ENCODE results near the gene DUSP7.
A peak's percentile ranks its signal among the peaks of the same experiment; 100 is the strongest.

Gene DUSP7

GRCh38 chr3:52091586-52092270 is 35.4 kb upstream of the DUSP7 start:
- H3K4me2 ChIP-seq (ENCODE audit: low read length), result peak overlapping the region; percentile 52
- no peak overlapping the region for H3K4me3 ChIP-seq (ENCODE audit: low read length)
- H3K27me3 ChIP-seq (ENCODE audit: control insufficient read depth, insufficient read depth, low read length), result no peaks in the 10 kb centered on the region
- no peaks in the 10 kb centered on the region for H3K36me3 ChIP-seq (ENCODE audit: insufficient read depth, low read length)
- H3K4me1 ChIP-seq (ENCODE audit: control insufficient read depth, insufficient read depth, low read length), result peaks cover 74% of the 10 kb centered on the region
- peak overlapping the region; percentile 80 for H3K9ac ChIP-seq (ENCODE audit: low read depth, low read length)
- H3K9me3 ChIP-seq (replicated peaks; ENCODE audit: low read length), result no peaks in the 10 kb centered on the region

DNA sequence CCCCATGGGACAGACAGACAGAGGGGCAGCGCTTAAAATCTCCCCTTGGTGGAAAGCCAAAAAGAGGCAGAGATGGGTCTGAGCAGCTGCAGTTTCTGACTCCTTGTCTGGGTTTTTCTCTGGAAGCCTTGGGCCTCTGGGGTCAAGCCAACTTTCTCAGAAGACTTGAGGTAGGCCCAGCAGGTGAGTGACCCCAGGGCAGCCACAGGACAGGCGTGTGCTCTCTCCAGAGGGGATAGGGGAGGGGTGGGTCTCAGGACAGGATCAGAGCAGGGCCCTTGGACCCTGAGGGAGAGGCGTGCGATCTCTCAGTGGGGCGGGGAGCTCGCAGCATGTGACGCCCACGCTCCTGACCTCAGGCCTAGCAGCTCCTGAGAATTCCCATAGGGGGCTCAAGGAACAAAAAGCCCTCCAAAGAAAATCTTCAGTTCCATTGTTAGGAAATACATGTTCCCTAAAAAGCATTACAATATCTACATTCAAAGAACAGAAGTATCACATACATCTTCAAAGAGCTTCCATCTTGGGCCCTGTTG is 34.6 kb upstream of the DUSP7 start:
- H3K4me2 ChIP-seq (ENCODE audit: low read length), result peak overlapping the region; percentile 52
- H3K27me3 ChIP-seq (ENCODE audit: control insufficient read depth, insufficient read depth, low read length), result no peaks in the 10 kb centered on the region
- peaks cover 73% of the 10 kb centered on the region for H3K4me1 ChIP-seq (ENCODE audit: control insufficient read depth, insufficient read depth, low read length)
- peak overlapping the region; percentile 80 for H3K9ac ChIP-seq (ENCODE audit: low read depth, low read length)
- no peaks in the 10 kb centered on the region for H3K9me3 ChIP-seq (replicated peaks; ENCODE audit: low read length)
- peak overlapping the region; percentile 21 for H3K4me3 ChIP-seq (ENCODE audit: low read length)
- no peaks in the 10 kb centered on the region for H3K36me3 ChIP-seq (ENCODE audit: insufficient read depth, low read length)

GRCh38 chr3:52090131-52090932 is 34.0 kb upstream of the DUSP7 start:
- H3K9ac ChIP-seq (ENCODE audit: low read depth, low read length), result peak overlapping the region; percentile 80
- peak overlapping the region; percentile 16 for H3K4me3 ChIP-seq (ENCODE audit: low read length)
- peak overlapping the region; percentile 52 for H3K4me2 ChIP-seq (ENCODE audit: low read length)
- H3K27me3 ChIP-seq (ENCODE audit: control insufficient read depth, insufficient read depth, low read length), result no peaks in the 10 kb centered on the region
- H3K4me1 ChIP-seq (ENCODE audit: control insufficient read depth, insufficient read depth, low read length), result peaks cover 72% of the 10 kb centered on the region
- no peaks in the 10 kb centered on the region for H3K36me3 ChIP-seq (ENCODE audit: insufficient read depth, low read length)
- no peaks in the 10 kb centered on the region for H3K9me3 ChIP-seq (replicated peaks; ENCODE audit: low read length)

- peaks cover 72% of the 10 kb centered on the region for H3K4me1 ChIP-seq (ENCODE audit: control insufficient read depth, insufficient read depth, low read length)
These were observed 33.3 kb upstream of the DUSP7 start for GRCh38 chr3:52089691-52090090.

DNA sequence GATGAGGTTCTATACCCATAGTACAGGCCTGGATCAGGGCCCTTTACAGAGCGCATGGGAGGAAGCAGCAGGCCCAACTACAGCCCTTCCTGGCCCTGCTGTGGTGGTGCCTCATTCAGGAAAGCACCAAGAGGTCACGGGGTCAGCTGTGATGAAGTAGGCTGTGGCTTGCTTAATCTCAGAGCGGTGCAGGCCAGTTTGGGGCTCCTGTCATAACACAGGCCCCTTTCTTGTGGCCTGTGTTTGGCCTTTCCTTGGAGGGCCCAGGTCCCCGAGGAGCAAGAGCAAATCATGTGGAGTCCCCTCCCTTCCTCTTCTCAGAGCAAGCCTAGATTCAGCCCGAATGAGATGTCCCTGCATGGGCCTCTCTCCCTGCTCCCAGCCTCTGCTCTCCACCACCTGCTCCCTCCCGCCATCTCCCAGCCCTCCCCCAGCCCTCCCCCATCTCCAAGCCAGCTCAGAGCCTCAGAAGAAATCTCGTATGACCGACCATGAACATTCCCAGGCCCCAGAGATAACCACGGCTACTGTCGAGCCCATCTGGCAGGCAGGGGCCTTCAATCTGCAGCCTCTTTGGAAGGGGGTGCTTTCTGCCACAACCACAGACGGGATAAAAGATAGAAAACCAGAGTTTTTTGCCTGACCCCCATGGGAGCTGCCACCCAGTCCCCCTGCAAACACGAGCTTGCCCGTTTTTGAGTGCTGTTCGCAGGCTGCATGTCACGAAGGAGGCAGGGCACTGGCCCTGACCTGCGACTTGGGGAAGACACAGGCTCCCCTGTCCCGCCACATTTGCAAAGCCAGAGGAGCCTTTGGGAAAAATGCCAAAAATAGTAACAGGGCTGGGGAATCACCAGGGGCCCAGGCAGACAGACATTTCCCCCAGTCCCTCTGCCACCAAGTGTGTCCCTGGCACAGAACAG is 32.3 kb upstream of the DUSP7 start:
- H3K4me1 ChIP-seq (ENCODE audit: control insufficient read depth, insufficient read depth, low read length), result peaks cover 65% of the 10 kb centered on the region
- peak overlapping the region; percentile 37 for H3K9ac ChIP-seq (ENCODE audit: low read depth, low read length)
- no peaks in the 10 kb centered on the region for H3K9me3 ChIP-seq (replicated peaks; ENCODE audit: low read length)
- H3K27me3 ChIP-seq (ENCODE audit: control insufficient read depth, insufficient read depth, low read length), result no peaks in the 10 kb centered on the region
- no peaks in the 10 kb centered on the region for H3K36me3 ChIP-seq (ENCODE audit: insufficient read depth, low read length)
- H3K4me2 ChIP-seq (ENCODE audit: low read length), result no peak overlapping the region
- H3K4me3 ChIP-seq (ENCODE audit: low read length), result no peak overlapping the region

More at GRCh38 chr3:52089691-52090090, 33.3 kb upstream of the DUSP7 start:
- no peaks in the 10 kb centered on the region for H3K36me3 ChIP-seq (ENCODE audit: insufficient read depth, low read length)
- peak overlapping the region; percentile 37 for H3K9ac ChIP-seq (ENCODE audit: low read depth, low read length)
- H3K27me3 ChIP-seq (ENCODE audit: control insufficient read depth, insufficient read depth, low read length), result no peaks in the 10 kb centered on the region
- peak overlapping the region; percentile 52 for H3K4me2 ChIP-seq (ENCODE audit: low read length)
- no peak overlapping the region for H3K4me3 ChIP-seq (ENCODE audit: low read length)
- no peaks in the 10 kb centered on the region for H3K9me3 ChIP-seq (replicated peaks; ENCODE audit: low read length)

DNA sequence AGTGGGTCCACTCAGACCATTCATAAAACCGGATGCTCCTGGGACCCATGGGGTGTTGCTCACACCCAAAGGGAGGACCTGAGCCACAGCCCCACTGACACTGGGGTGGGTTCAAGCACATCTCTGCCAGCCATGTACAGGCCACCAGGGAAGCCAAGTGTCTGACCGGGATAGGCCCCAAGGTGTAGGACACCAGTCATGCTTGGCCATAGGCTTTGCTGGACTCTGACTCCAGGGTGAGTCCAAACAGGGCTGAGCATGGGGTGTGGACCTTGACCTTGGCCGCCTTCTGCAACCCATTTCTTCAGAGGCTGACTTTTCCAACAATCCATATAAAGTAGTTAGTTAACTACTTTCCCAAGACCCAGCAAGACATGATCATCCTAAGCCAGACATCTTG is 31.4 kb upstream of the DUSP7 start:
- H3K4me2 ChIP-seq (ENCODE audit: low read length), result no peak overlapping the region
- H3K9me3 ChIP-seq (replicated peaks; ENCODE audit: low read length), result no peaks in the 10 kb centered on the region
- H3K4me1 ChIP-seq (ENCODE audit: control insufficient read depth, insufficient read depth, low read length), result peaks cover 57% of the 10 kb centered on the region
- H3K4me3 ChIP-seq (ENCODE audit: low read length), result no peak overlapping the region
- no peaks in the 10 kb centered on the region for H3K36me3 ChIP-seq (ENCODE audit: insufficient read depth, low read length)
- H3K27me3 ChIP-seq (ENCODE audit: control insufficient read depth, insufficient read depth, low read length), result no peaks in the 10 kb centered on the region
- H3K9ac ChIP-seq (ENCODE audit: low read depth, low read length), result peak overlapping the region; percentile 33

DNA sequence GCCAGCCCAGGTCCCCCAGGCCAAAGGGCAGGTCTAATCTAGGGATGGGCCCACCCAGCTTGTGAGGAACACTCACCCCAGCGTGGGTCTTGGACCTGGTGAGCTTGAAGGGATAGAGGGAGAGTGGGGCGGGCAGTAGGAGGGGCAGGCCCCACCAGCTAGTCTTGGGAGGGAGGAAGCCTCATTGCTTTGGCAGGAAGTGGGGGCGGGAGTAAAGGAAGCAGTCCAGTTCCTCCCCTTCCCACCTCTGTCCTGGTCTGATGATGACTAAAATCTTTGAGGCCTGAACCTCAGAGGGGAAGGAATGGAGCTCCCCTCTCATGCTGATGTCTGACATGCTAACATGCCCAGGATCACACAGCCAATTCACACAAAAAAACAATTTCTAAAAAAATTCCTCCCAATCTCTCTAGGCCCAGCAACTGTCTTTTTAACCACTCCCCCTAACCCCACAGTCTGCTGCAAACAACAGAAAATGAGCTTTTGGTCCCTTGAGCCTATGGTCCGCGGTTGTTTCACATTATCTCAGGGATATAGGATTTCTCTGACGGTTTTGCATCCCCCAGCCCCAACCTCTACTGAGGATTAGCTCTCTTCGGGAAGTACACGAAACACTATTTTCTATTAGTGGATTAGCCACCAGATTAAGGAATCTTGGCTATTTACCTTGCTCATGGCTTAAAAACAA is 30.7 kb upstream of the DUSP7 start:
- Histone ChIP-seq H3K4me2 (ENCODE audit: low read length) (no peak overlapping the region), H3K36me3 (ENCODE audit: insufficient read depth, low read length) (no peaks in the 10 kb centered on the region), H3K4me1 (ENCODE audit: control insufficient read depth, insufficient read depth, low read length) (peaks cover 54% of the 10 kb centered on the region), H3K9me3 (replicated peaks; ENCODE audit: low read length) (no peaks in the 10 kb centered on the region), H3K27me3 (ENCODE audit: control insufficient read depth, insufficient read depth, low read length) (no peaks in the 10 kb centered on the region), H3K9ac (ENCODE audit: low read depth, low read length) (no peak overlapping the region), H3K4me3 (ENCODE audit: low read length) (no peak overlapping the region)

GRCh38 chr3:52086461-52086860 is 30.1 kb upstream of the DUSP7 start:
- H3K36me3 ChIP-seq (ENCODE audit: insufficient read depth, low read length), result no peaks in the 10 kb centered on the region
- no peak overlapping the region for H3K4me3 ChIP-seq (ENCODE audit: low read length)
- peaks cover 47% of the 10 kb centered on the region for H3K4me1 ChIP-seq (ENCODE audit: control insufficient read depth, insufficient read depth, low read length)
- H3K4me2 ChIP-seq (ENCODE audit: low read length), result no peak overlapping the region
- no peak overlapping the region for H3K9ac ChIP-seq (ENCODE audit: low read depth, low read length)
- H3K27me3 ChIP-seq (ENCODE audit: control insufficient read depth, insufficient read depth, low read length), result no peaks in the 10 kb centered on the region
- no peaks in the 10 kb centered on the region for H3K9me3 ChIP-seq (replicated peaks; ENCODE audit: low read length)

DNA sequence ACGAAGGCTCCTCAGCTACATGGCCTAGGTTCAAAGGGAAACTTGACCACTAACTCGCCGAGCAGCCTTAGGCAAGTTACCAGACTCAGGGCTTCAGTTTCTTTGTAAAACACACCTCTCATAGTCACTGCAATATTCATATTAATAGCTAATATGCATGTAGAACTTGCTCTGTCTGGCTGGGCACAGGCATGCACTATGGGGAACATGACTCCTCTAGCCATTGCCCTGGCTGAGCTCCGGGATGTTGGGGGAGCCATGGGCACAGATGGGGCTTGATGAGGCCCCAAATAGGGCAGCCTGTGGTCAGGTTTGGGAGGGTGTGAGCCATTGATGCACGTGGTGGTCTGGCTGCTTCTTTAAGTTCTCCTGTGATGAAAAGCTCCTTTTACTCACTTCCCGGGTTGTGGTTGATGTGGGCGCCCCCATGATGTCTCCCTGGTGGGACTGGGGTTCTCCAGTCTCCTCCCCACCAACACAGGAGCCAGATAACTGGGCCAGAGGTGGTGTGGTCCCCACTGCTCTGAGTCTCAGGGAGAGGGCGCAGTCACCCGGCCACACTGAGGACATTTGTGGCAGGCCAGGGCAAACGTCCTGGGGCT is 29.4 kb upstream of the DUSP7 start:
- Histone ChIP-seq H3K4me1 (ENCODE audit: control insufficient read depth, insufficient read depth, low read length) (peaks cover 40% of the 10 kb centered on the region), H3K9ac (ENCODE audit: low read depth, low read length) (no peak overlapping the region), H3K9me3 (replicated peaks; ENCODE audit: low read length) (no peaks in the 10 kb centered on the region), H3K4me3 (ENCODE audit: low read length) (no peak overlapping the region), H3K4me2 (ENCODE audit: low read length) (no peak overlapping the region), H3K27me3 (ENCODE audit: control insufficient read depth, insufficient read depth, low read length) (no peaks in the 10 kb centered on the region), H3K36me3 (ENCODE audit: insufficient read depth, low read length) (no peaks in the 10 kb centered on the region)

GRCh38 chr3:52084954-52085680 is 28.7 kb upstream of the DUSP7 start:
- Histone ChIP-seq H3K36me3 (ENCODE audit: insufficient read depth, low read length) (no peaks in the 10 kb centered on the region), H3K4me1 (ENCODE audit: control insufficient read depth, insufficient read depth, low read length) (peaks cover 34% of the 10 kb centered on the region), H3K9ac (ENCODE audit: low read depth, low read length) (no peak overlapping the region), H3K4me3 (ENCODE audit: low read length) (no peak overlapping the region), H3K27me3 (ENCODE audit: control insufficient read depth, insufficient read depth, low read length) (no peaks in the 10 kb centered on the region), H3K9me3 (replicated peaks; ENCODE audit: low read length) (no peaks in the 10 kb centered on the region), H3K4me2 (ENCODE audit: low read length) (no peak overlapping the region)

Measured in skeletal muscle satellite cell (primary cell).